Measurements from ENCODE around the gene MOV10.
"Not testable (repeated sequence)": the region's sequence is repeated elsewhere in the genome, so short reads cannot be mapped to it uniquely, and the experiment has no call there.

Gene MOV10, protein sequence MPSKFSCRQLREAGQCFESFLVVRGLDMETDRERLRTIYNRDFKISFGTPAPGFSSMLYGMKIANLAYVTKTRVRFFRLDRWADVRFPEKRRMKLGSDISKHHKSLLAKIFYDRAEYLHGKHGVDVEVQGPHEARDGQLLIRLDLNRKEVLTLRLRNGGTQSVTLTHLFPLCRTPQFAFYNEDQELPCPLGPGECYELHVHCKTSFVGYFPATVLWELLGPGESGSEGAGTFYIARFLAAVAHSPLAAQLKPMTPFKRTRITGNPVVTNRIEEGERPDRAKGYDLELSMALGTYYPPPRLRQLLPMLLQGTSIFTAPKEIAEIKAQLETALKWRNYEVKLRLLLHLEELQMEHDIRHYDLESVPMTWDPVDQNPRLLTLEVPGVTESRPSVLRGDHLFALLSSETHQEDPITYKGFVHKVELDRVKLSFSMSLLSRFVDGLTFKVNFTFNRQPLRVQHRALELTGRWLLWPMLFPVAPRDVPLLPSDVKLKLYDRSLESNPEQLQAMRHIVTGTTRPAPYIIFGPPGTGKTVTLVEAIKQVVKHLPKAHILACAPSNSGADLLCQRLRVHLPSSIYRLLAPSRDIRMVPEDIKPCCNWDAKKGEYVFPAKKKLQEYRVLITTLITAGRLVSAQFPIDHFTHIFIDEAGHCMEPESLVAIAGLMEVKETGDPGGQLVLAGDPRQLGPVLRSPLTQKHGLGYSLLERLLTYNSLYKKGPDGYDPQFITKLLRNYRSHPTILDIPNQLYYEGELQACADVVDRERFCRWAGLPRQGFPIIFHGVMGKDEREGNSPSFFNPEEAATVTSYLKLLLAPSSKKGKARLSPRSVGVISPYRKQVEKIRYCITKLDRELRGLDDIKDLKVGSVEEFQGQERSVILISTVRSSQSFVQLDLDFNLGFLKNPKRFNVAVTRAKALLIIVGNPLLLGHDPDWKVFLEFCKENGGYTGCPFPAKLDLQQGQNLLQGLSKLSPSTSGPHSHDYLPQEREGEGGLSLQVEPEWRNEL

DNA sequence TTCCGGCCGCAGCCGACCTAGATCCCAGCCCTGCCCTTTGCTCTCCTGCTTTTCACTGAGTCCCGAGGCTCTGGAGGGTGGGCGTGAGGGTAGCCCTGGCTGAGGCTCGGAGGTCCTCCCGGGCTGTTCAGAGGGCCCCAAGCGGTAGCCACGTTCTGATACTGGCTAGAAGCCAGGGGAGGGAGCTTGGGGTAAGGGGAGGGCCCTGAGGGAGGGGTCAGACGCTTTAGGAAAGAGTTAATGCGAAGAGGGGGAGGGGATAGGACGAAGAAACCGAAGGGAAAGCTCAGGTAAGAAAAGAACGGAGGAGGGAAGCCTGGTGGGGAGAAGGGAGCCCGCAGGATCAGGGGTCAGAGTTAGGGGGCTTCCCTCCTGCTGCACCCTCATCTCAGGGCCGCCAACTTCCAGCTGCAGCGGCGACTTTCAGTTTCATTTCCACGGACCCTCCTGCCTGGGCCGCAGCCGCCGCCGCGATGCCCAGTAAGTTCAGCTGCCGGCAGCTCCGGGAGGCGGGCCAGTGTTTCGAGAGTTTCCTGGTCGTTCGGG is at the start of gene MOV10:
TSS of gene MOV10 (plus strand) at position 220 of the 546 bp plus-strand sequence. CDS start at position 474, 254 bp downstream.
- peak; percentile 68 for DNase-seq

DNA sequence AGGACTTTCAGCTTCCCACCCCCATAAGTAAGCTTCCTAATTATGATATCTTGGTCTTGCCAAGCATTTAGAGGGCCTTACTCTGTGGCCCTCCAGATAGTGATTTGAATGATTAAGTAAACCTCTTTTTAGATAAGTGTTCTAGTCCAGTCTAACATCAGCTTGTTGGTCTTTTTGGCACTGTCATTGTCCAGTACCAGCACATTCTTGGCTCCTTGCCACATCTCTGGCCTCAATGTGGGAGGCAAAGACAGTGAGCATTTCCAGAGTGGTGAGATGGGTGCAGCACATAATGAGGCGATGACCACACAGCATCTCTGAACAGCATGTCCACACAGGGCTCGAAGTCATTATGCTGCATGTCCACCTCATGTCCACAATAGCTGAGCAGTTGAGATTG is 48.8 kb upstream of the MOV10 start:
- no peak for DNase-seq

DNA sequence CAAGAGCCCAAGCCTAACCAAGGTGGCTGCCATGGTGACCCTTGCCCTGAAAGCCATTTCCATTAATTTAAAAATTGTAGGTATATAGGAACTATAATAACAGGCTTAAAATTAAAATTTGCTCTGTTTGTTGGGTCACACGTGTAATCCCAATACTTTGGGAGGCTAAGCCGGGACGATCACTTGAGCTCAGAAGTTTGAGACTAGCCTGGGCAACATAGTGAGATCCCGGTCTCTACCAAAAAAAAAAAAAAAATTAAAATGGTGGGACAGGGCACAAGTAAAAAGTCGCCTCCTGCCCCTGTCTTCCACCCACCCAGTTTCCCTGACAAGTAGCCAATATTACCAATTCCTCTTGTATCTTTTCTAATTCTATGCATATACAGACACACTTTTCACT is 48.3 kb upstream of the MOV10 start:
- DNase-seq, result no peak

DNA sequence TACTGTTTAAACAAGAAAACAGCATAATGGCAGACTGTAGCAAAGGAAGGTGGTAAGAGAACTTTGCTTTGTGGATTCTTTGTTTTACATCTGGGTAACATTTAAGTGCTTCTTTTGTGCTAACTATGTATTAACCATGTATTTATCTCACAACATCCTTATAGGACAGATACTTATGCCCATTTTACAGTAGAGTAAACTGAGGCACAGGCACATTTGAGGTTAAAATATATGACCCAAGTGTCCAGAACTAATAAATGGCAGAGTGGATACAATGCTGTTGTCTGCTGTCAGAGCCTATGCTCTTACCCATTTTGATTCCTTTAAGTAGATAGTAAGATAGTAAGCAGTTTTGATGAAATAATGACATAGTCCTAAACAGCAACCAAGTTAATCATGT is 47.6 kb upstream of the MOV10 start:
- no peak for DNase-seq

DNA sequence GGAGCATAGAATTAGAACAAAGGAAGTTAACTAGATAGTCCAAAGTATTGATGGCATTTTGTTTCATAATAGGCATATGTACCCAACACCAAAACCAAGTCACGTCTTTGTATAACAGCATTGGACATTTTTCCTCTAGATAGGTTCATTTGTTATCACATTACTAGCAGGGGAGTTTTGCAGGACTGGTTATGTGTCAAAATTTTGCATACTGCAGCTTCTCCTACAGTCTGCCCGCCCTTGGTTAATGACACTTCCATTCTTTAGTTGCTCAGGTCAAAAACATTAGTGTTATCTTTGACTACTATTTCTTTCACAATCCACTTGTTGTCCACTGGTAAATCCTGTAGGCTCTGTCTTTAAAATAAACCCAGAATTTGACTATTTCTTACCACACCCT is 45.9 kb upstream of the MOV10 start:
- no peak for DNase-seq

DNA sequence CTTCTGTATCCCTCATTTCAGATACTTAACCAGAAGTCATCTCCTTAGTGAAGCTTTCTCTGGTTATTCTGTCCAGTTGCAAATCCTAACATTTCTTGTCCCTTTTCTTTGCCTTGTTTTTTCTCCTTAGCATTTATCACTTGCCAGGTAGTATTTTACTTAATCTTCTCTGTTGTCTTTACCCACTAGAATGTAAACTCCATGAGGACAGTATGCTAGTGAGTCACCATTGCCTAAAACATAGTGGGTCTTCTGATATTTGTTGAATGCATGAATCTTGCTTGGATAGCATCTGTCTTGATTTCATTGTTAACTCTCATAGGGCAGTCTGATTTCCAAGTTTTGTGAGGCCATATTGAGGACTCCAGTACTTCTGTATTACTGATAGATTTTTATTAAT is 45.2 kb upstream of the MOV10 start:
- DNase-seq, result no peak

DNA sequence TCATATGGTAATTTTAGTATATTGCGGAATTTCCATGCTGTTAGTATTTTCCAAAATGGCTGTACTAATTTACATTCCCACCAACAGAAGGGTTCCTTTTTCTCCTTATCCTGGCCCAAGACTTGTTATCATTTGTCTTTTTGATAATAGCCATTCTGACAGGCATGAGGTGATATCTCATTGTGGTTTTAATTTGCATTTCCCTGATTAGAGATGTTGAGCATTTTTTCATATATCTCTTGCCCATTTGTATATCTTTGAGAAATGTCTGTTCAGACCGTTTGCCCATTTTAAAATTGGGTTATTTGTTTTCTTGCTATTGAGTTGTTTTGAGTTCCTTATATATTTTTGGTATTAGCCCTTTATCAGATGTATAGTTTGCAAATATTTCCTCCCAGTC is 40.8 kb upstream of the MOV10 start:
- no peak for DNase-seq

DNA sequence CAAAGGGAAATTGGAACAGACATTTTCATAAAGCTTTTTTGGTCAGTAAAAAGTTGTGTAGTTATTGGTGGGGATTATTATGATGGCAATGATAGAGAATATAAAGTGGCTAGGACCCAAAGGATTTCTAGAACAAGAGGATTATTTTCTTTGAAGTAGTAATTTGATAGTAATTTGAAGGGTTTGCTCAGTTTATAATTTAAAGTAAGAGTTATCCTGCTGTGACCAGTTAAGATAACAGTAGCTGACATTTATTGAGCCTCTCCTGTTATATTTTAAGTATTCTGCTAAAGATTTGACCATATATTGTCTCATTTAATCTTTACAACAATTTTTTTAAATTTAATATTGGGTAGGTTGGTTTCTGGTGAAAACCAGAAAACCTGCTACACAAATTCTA is 40.1 kb upstream of the MOV10 start:
- no peak for DNase-seq

DNA sequence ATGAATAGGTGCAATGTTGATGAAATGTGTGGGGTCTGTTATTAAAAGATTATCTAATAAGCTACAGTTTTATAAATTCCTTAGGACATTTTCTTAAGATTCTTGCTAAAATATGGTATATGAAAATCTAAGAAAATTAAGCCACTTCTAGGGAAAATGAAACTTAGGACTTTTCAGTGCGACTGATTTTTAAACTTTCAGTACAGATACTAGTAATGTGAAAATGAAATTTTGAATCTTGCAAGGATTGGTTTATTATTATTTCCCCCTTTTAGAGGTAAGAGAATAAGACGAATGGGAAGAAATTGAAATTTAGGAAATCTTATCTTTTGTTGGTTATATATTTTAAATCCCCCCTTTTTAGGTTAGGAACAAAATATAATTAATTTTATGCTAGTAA is 38.4 kb upstream of the MOV10 start:
- DNase-seq, result no peak

DNA sequence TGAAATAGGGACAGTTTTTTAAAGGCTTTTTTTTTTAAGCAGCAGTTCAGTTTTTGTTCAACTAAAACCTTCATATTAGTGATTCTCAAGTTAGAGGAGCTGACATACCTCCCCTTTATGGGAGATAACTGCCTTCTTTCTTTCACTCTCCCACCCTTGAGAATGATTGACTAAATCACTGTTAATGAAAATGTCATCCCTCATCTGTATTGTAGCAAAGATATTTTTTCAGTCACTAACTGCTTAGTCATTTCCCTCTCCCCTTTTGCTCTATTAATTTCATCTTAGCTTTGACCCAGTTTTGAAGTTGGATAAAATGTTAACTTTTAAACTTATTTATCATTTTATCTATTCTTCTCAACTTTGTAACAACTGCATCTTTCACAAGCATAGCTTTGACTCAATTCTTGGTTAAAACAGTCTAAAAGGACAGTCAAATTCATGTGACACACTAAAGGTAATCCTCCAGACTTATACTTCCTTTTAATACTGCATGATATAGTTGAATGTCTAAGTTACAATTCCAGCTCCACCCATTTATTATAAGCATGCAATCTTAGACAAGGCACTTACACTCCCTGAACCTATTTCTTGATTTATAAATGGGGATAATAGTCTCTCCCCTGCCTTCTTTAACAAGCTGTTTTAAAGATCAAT is 37.7 kb upstream of the MOV10 start:
- DNase-seq, result no peak

DNA sequence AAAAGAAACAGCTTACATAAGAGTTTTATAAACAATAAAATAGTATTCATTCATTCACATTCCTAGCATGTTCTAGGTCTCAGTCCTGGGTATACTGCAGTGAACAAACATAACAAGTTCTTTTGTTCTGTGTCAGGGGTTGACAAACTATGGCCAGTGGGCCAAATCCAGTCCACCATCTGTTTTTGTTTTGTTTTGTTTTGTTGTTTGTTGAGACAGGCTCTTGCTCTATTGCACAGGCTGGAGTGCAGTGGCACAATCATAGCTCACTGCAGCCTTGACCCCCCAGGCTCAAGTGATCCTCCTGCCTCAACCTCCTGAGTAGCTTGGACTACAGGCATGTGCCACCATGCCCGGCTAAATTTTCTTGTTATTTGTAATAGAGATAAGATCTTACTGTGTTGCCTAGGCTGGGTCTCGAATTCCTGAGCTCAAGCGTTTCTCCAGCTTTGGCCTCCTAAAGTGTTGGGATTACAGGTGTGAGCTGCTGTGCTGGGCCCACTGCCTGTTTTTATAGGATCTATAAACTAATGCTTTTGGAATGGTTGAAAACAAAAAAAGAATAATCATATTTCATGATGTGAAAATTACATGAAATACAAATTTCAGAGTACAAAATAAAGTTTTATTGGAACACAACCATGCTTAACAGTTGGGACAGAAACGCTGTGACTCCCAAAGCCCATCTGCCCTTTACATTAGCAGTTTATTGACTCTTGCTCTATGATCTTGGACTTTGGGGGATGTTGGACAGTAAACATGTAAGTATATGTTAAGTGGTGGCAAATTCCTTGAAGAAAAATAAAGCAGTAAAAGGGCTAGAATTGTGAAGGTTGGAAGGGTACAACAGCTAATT is 37.0 kb upstream of the MOV10 start:
- no peak for DNase-seq

DNA sequence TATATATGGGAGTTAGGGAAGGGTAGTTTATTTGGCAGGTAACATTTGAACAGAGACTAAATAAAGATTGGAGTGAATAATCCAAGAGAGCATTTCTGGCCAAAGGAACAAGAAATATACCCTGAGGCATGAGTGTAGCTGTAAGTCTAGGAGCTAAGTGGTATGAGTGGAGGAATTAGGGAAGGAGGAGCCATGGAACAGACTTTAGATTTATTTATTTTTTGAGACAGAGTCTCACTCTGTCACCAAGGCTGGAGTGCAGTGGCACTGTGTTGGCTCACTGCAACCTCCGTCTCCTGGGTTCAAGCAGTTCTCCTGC is 36.4 kb upstream of the MOV10 start:
- no peak for DNase-seq

DNA sequence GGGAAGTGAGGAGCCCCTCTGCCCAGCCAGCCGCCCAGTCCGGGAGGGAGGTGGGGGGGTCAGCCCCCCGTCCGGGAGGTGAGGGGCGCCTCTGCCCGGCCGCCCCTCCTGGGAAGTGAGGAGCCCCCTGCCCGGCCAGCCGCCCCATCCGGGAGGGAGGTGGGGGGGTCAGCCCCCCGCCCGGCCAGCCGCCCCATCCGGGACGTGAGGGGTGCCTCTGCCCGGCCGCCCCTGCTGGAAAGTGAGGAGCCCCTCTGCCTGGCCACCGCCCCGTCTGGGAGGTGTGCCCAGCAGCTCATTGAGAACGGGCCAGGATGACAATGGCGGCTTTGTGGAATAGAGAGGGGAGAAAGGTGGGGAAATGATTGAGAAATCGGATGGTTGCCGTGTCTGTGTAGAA is 34.0 kb upstream of the MOV10 start:
- not testable (repeated sequence) for DNase-seq

DNA sequence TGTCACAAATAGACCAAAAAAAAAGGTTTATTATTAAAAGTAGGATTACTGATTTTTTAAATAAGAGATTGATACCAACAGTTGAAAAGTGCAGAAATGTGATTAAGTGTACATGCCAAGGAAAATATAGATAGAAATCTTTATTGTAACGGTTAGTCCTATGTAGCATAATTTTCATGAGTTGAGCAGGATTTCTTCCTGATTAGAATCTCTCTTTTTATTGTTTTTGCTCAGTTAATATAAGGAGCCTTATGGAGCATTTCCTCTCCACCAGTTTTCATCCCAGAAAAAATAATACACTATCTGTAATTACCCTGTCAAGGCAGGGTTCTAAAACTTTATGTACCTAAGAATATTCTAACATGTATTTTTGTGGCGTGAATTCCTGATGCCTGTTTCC is 31.4 kb upstream of the MOV10 start:
- DNase-seq, result no peak

DNA sequence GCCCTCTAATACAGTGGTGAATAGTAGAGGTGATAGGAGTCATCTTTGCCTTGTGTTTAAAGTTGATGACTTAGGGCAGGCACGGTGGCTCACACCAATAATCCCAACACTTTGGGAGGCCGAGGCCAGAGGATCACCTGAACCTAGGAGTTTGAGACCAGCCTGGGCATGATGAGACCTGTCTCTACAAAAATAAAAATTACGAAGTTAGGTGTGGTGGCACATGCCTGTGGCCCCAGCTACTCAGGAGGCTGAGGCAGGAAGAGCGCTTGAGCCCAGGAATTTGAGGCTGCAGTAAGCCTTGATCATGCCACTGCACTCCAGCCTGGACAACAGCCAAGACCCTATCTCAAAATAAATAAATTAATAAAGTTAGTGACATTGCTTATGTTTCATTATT is 28.2 kb upstream of the MOV10 start:
- DNase-seq, result no peak

DNA sequence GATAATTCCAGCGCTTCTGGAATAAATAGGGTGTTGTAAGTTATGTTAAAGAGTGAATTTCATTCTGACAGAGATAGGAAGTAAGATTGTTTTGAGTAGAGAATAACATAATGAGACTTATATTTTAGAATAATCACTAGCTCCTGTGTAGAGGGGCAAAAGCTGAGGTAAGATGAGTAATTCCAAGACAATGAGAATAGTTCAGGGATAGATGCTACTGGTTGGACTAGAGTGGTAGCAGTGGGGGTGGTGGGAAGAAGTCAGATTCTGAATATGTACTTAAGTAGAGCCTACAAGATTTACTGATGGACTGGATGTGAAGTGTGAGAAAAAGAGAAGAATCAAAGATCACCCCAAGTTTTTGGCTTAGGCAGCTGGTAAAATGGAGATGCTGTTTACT is 23.3 kb upstream of the MOV10 start:
- no peak for DNase-seq

DNA sequence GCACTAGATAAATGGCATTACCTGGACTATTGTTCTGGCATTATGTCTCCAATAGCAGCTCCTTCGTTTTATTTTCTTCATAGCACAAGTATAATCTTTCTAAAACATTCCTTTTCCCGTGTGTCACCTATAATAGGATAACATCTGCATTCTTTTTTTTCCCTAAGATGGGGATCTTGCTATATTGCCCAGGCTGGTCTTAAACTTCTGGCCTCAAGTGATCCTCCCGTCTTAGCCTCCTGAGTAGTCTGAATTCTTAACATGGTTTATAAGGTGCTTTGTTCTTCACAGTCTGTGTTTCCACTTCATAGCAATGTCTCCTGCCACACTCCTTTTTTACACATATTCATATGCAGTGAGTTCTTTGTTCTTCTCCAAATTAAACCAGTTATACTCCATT is 8.6 kb upstream of the MOV10 start:
- no peak for DNase-seq

DNA sequence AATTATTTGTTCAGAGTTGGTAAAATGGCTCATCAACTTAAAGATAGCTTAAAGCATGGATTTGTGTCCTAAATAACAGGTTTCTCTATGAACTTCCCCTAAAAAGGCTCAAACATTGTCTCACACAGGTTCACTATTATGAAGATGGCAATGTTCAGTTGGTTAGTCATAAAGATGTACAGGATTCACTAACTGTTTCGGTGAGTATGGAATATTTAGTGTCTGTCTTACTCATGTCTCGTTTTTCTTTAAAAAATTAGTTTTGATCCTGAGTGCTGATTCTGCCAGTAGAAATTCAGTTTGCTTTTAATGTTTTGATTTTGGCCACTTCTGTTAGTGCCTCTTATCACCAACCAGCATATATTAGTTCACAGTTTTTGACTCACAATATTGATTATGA is 7.5 kb upstream of the MOV10 start:
- DNase-seq, result no peak

DNA sequence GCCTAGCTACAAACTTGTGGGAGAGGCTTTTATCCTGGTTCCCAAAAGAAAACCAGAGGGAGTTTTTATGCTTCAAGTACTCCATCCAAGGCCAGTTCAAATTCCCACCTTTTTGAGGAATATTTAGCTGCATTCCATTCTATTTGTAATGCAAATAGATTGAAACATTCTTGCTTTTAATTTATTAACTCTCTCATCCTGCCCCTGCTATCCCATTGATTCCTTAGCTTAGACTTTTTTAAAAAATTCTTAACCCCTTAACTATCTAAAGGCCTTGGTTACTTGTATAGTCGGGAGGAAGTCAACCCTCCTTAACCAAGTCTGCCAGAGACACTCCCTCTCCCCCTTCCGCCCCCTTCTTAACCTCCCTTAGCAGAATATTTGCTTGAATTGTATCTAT is 2.5 kb upstream of the MOV10 start:
- DNase-seq, result no peak

DNA sequence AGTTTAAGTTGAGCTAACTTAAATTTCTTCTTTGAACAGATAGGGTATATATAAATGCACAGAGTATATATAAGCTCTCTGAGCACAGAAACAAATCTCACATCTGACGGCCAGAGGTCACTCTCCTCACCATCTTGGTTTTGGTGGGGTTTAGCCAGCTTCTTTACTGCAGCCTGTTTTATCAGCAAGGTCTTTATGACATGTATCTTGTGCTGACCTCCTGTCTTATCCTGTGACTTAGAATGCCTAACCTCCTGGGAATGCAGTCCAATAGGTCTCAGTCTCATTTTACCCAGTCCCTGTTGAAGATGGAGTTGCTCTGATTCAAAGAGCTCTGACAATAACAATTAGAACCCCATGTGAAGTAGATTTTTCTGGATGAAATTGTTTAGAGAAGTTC is 1.6 kb upstream of the MOV10 start:
- no peak for DNase-seq

DNA sequence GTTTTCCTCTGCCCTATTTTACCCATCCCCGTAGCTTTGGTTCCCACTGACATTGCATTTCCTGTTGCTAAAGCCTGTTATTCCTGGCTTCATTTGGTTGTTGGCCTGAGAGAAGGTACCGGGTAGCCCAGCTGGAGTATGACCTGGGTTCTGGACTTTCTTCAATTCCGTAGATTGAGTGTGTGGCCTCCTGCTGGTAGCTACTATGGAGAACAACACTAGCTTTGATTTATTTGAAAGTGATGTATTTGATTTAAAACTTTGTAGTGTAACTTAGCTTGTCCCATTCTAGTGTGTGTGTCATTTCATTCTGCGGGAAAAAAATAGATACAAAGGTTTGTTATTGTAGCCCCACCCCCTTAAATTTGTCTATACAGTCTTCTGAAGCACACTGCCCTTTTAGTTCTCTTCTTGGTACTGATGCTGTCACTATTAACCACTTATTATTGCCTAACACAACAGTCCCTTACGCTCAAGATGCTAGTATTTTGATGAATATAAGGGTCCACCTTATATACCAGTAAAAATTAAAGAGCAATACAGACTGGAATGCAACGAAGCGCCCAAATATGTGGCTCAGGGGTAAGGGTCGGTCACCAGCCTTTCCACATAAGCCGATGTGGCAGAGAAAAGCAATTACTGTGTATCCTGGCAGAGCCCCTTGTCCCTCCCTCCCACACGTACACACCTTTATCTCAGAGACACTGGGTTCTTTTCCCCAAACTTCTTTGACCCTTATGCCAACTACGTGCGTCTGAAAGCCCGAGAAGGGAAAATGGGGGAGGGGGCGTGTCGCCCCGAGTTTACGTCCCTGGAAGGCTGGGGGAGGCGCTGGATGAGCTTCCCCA is 643 bp upstream of the MOV10 start:
- peak; percentile 21 for DNase-seq
